Measurements from ENCODE around the gene SREBF1. TPM values are rescaled to one million over a fixed set of nuclear protein-coding genes. Genes with fewer than 3 reads are reported as not detected.
A peak's percentile ranks its signal among the peaks of the same experiment; 100 is the strongest.

The SREBF1 gene
- total RNA-seq, 1 experiment from 2014 or later: 360 TPM

DNA sequence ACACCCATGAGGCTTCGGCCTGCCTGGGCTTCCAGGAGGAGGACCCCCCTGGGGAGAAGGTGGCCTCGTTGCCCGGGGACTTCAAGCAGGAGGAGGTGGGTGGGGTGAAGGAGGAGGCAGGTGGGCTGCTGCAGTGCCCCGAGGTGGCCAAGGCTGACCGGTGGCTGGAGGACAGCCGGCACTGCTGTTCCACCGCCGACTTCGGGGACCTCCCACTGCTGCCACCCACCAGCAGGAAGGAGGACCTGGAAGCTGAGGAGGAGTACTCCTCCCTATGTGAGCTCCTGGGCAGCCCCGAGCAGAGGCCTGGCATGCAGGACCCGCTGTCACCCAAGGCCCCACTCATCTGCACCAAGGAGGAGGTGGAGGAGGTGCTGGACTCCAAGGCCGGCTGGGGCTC lies 41.5 kb downstream of the SREBF1 start:
- H3F3A ChIP-seq (ENCODE audit: insufficient read depth, low read depth): no peaks in the 10 kb centered on the region
- intact Hi-C loops (cut with micrococcal nuclease; ENCODE audit: unreplicated experiment): no loop called here
- H3K79me2 ChIP-seq (ENCODE audit: low read depth): no peaks in the 10 kb centered on the region
- no peak for TF ChIP-seq EZH2 (IDR thresholded peaks at IDR 0.05; ENCODE audit: low read depth)
- TF ChIP-seq, protein P1, sequence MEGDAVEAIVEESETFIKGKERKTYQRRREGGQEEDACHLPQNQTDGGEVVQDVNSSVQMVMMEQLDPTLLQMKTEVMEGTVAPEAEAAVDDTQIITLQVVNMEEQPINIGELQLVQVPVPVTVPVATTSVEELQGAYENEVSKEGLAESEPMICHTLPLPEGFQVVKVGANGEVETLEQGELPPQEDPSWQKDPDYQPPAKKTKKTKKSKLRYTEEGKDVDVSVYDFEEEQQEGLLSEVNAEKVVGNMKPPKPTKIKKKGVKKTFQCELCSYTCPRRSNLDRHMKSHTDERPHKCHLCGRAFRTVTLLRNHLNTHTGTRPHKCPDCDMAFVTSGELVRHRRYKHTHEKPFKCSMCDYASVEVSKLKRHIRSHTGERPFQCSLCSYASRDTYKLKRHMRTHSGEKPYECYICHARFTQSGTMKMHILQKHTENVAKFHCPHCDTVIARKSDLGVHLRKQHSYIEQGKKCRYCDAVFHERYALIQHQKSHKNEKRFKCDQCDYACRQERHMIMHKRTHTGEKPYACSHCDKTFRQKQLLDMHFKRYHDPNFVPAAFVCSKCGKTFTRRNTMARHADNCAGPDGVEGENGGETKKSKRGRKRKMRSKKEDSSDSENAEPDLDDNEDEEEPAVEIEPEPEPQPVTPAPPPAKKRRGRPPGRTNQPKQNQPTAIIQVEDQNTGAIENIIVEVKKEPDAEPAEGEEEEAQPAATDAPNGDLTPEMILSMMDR (conservative IDR thresholded peaks at IDR 0.05): no peak
- H3K27ac ChIP-seq: no peak overlapping the region
- H2AFZ ChIP-seq: no peak overlapping the region
- peaks cover 92% of the 10 kb centered on the region for H4K20me1 ChIP-seq (ENCODE audit: insufficient read depth)
- no peaks in the 10 kb centered on the region for H3K4me1 ChIP-seq (replicated peaks; ENCODE audit: insufficient read depth)
- H3K36me3 ChIP-seq (ENCODE audit: low read depth): 0 out of 2 replicates have a peak, but pooled peaks cover 4% of the 10 kb centered on the region
- H3K9me3 ChIP-seq (ENCODE audit: insufficient read depth, low read depth): no peaks in the 10 kb centered on the region
- CTCF ChIA-PET: no interaction called here
- no peaks in the 10 kb centered on the region for H3K9me2 ChIP-seq (ENCODE audit: insufficient read depth)
- no peaks in the 10 kb centered on the region for H3K27me3 ChIP-seq (ENCODE audit: insufficient read depth, low read depth)
- BruUV-seq (replicated peaks): no TSS peak
- H3K4me2 ChIP-seq: no peak overlapping the region
- POLR2A ChIA-PET (ENCODE audit: unreplicated experiment): no interaction called here
- no peak overlapping the region for H3K4me3 ChIP-seq
- DNase-seq: no peak

GRCh38 chr17:17794382-17794781 lies 42.4 kb downstream of the SREBF1 start:
- Histone ChIP-seq H3K36me3 (ENCODE audit: low read depth) (0 out of 2 replicates have a peak, but pooled peaks cover 4% of the 10 kb centered on the region), H3K27ac (no peak overlapping the region), H3K4me3 (no peak overlapping the region), H3K4me1 (replicated peaks; ENCODE audit: insufficient read depth) (no peaks in the 10 kb centered on the region), H3K27me3 (ENCODE audit: insufficient read depth, low read depth) (no peaks in the 10 kb centered on the region), H3K9me3 (ENCODE audit: insufficient read depth, low read depth) (no peaks in the 10 kb centered on the region), H3K79me2 (ENCODE audit: low read depth) (no peaks in the 10 kb centered on the region), H3F3A (ENCODE audit: insufficient read depth, low read depth) (no peaks in the 10 kb centered on the region), H3K4me2 (no peak overlapping the region), H3K9me2 (ENCODE audit: insufficient read depth) (no peaks in the 10 kb centered on the region), H2AFZ (no peak overlapping the region), H4K20me1 (ENCODE audit: insufficient read depth) (peaks cover 92% of the 10 kb centered on the region)
- DNase-seq: no peak
- intact Hi-C loops (cut with micrococcal nuclease; ENCODE audit: unreplicated experiment): no loop called here
- no TSS peak for BruUV-seq (replicated peaks)
- TF ChIP-seq EZH2 (IDR thresholded peaks at IDR 0.05; ENCODE audit: low read depth): no peak
- TF ChIP-seq, protein P1 (conservative IDR thresholded peaks at IDR 0.05): no peak
- CTCF ChIA-PET: no interaction called here
- POLR2A ChIA-PET (ENCODE audit: unreplicated experiment): no interaction called here

GRCh38 chr17:17793378-17794214 lies 43.2 kb downstream of the SREBF1 start:
- ChIA-PET CTCF (no interaction called here), POLR2A (ENCODE audit: unreplicated experiment) (interaction anchor here (0.6 kb wide), 1 partner anchor 103 kb away, joined by 5 read pairs; no protein-coding TSS in a partner anchor)
- H3K4me3 ChIP-seq: no peak overlapping the region
- TSS peak; percentile 7 for BruUV-seq (replicated peaks)
- no peaks in the 10 kb centered on the region for H3F3A ChIP-seq (ENCODE audit: insufficient read depth, low read depth)
- no peaks in the 10 kb centered on the region for H3K9me3 ChIP-seq (ENCODE audit: insufficient read depth, low read depth)
- TF ChIP-seq, protein P1 (conservative IDR thresholded peaks at IDR 0.05): no peak
- no peak for TF ChIP-seq EZH2 (IDR thresholded peaks at IDR 0.05; ENCODE audit: low read depth)
- peaks cover 92% of the 10 kb centered on the region for H4K20me1 ChIP-seq (ENCODE audit: insufficient read depth)
- no peaks in the 10 kb centered on the region for H3K9me2 ChIP-seq (ENCODE audit: insufficient read depth)
- H3K27me3 ChIP-seq (ENCODE audit: insufficient read depth, low read depth): no peaks in the 10 kb centered on the region
- no peak overlapping the region for H3K27ac ChIP-seq
- intact Hi-C loops (cut with micrococcal nuclease; ENCODE audit: unreplicated experiment): no loop called here
- H3K4me1 ChIP-seq (replicated peaks; ENCODE audit: insufficient read depth): no peaks in the 10 kb centered on the region
- H3K79me2 ChIP-seq (ENCODE audit: low read depth): no peaks in the 10 kb centered on the region
- no peak for DNase-seq
- 0 out of 2 replicates have a peak, but pooled peaks cover 4% of the 10 kb centered on the region for H3K36me3 ChIP-seq (ENCODE audit: low read depth)
- H2AFZ ChIP-seq: no peak overlapping the region
- no peak overlapping the region for H3K4me2 ChIP-seq
